NT2/D1 (cell line): ENCODE results near the gene RNASE7.

Source experiments
- SUZ12 ChIP-seq: IDR thresholded peaks from 2 replicates; pipeline ENCODE4 v1.6.1; 2011; ENCODE audit not compliant: insufficient read length, insufficient read depth; ENCODE audit errors: extremely low read depth
- YY1 ChIP-seq: IDR thresholded peaks from 2 replicates; pipeline ENCODE4 v1.6.1; 2011; ENCODE audit not compliant: insufficient read length, insufficient read depth
- ZNF274 ChIP-seq: IDR thresholded peaks from 2 replicates; pipeline ENCODE4 v1.6.1; 2011; ENCODE audit warnings: mild to moderate bottlenecking, low read depth, low read length

GRCh38 chr14:21024585-21025370 lies 17.4 kb upstream of the RNASE7 start, which contains the start of gene NDRG2:
- no peak for TF ChIP-seq ZNF274
- no peak for TF ChIP-seq YY1
- TF ChIP-seq SUZ12 = no peak
